SK-N-DZ (cell line): ENCODE data around the gene AMIGO3.
"Not testable (repeated sequence)": the region's sequence is repeated elsewhere in the genome, so short reads cannot be mapped to it uniquely, and the experiment has no call there.

ENCODE experiments used
- DNase-seq: peaks from one replicate; pipeline ENCODE4 v3.0.0-alpha.2; 2015; ENCODE audit warnings: low spot score

Gene AMIGO3

GRCh38 chr3:49712166-49712565 lies 7.3 kb downstream of the AMIGO3 start:
- no peak for DNase-seq

- no peak for DNase-seq
These were observed 8.0 kb downstream of the AMIGO3 start for GRCh38 chr3:49711489-49711888.

- no peak for DNase-seq
These were observed 9.6 kb downstream of the AMIGO3 start for GRCh38 chr3:49709852-49710251.

GRCh38 chr3:49707113-49707480 lies 12.4 kb downstream of the AMIGO3 start:
- DNase-seq = no peak

- no peak for DNase-seq
These were observed 12.9 kb downstream of the AMIGO3 start for GRCh38 chr3:49706456-49707112.

DNA sequence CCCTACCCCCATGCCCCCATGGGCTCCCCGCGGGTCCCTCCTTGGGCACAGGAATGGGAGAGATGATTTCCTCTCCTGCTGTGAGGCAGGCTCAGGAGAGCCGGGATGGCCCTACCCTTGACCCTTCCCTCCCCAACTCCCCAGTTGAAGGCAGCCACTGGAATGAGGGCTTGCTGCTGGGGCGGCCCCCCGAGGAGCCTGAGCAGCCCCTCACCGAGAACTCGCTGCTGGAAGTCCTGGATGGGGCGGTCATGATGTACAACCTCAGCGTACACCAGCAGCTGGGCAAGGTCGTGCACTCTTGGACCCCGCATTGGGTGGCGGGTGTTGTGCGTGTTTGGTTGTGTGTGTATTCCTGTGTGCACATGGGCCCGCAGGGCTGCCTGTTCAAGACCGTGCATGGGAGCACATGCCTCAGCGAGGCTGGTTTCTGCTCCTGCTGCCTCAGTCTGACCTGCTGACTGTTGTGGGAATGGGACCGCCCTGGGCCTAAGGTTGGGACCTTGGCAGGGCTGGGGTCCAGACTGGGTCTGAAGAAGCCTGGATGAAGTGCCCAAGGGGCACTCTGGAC lies 14.0 kb downstream of the AMIGO3 start:
- no peak for DNase-seq

DNA sequence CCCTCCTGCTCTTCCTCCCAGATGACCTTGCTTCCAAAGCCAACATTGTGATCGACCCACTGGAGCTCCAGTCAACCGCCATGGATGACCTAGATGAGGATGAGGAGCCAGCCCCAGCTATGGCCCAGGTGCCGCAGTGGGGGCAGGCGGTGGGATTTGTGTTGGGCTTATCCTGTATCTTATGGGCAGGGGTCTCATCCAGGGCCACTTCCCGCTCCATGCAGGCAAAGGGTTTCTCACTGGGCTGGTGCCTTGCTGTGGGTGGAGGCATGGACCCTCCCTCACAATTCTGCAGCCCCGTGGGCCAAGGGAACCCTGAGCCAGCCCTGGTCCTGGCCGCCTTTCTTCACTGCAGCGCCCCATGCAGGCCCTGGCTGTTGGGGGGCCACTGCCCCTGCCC lies 14.9 kb downstream of the AMIGO3 start:
- no peak for DNase-seq

DNA sequence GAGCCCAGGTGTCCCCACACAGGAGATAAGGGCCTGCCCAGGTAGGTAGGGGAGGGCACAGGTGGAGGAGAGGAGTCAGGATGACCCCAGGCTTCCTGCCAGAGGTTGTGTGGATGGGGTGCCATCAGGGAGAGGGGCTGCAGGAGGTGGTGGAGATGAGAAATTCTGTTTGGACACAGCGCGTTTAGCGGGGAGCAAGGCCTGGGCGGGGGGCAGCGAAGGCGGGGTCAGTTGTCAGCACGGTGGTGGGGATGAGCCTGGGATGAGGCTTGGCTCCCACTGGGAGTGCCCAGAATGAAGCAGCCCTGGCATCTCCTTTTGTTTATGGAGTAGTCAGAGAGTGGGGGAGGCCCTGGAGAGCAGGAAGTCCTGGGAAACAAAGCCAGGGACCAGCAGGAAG lies 15.5 kb downstream of the AMIGO3 start:
- DNase-seq = no peak

GRCh38 chr3:49703443-49703927 lies 16.0 kb downstream of the AMIGO3 start:
- peak; percentile 61 for DNase-seq

DNA sequence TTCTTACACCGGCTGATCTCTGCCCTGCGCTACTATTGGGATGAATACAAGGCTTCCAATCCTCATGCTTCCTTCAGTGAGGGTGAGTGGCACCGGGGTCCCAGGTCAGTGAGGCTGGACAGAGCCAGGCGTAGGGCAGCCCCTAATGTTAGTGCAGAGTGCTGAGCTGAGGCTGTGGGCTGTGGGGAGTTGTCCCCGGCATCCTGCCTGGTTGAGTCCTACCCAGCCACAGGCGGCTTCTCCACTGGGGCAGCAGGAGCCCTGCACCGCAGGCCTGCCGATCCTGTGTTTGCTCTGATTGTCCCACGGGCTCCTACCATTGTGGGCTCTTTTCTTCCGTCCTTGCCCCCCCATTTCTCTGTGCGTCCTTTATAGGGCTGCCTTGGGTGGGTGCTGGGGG lies 16.8 kb downstream of the AMIGO3 start:
- DNase-seq = no peak

- no peak for DNase-seq
These were observed 18.0 kb downstream of the AMIGO3 start for GRCh38 chr3:49701388-49702077.

- no peak for DNase-seq
These were observed 18.9 kb downstream of the AMIGO3 start for GRCh38 chr3:49700453-49701128.

- DNase-seq = no peak
These were observed 19.5 kb downstream of the AMIGO3 start for GRCh38 chr3:49700014-49700413.

DNA sequence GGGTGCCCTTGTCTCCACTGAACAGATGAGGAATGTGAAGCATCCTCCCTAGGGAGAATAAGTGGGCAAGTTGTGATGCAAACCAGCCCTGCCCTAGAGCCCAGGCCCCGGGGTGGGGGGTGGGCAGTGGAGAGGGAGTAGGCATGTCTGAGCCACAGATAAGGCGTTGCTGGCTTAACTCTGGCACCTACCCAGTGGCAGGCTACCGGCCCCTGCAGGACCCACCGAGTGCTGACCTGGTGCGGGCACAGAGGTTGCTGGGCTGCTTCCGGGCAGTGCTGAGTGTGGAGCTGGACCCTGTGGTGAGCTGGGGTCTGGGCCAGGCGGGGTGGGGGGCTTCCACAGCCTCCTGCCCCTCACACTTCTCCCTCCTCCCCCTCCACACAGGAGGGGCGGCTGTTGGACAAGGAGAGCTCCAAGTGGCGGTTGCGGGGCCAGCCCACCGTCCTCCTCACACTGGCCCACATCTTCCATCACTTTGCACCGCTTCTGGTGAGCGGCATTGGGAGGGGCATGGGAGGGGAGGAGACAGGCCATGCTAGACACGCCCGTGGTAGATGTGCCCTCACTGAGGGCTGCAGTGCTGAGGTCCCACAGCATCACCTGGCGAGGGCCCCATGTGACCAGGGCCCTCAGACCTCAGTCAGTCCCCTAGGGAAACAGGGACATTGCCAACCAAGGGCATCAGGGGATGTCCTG lies 20.1 kb downstream of the AMIGO3 start:
- no peak for DNase-seq

- DNase-seq = not testable (repeated sequence)
These were observed 24.0 kb downstream of the AMIGO3 start for GRCh38 chr3:49695350-49696015.

- DNase-seq = not testable (repeated sequence)
These were observed 24.9 kb downstream of the AMIGO3 start for GRCh38 chr3:49694409-49695070.

DNA sequence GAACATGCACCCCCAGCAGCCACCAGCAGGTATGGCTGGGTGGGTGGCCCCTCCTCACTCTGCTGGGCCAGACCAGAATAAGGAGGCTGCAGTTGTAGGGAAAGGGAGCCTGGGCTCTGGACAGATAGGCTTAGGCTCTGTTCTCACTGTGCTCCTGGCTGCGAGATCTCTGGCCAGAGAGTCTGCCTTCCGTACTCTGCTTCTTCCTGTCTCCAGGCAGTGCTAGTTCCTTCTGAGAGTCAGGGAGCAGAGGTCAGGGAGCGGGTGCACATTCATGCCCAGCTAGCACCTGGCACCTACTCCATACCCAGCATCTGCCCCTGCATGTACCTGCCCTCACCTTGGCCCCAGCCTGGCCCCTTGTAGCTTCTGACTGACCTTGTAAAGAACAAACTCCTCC lies 28.0 kb downstream of the AMIGO3 start:
- DNase-seq = not testable (repeated sequence)

GRCh38 chr3:49690856-49691255 lies 28.6 kb downstream of the AMIGO3 start:
- not testable (repeated sequence) for DNase-seq

GRCh38 chr3:49689908-49690624 lies 29.4 kb downstream of the AMIGO3 start:
- DNase-seq = not testable (repeated sequence)
